NB4 (cell line): ENCODE results near the gene MAGI1.

Source experiments
- MYC ChIP-seq: IDR thresholded peaks from 2 replicates; pipeline ENCODE4 v1.6.1; 2011; ENCODE audit warnings: low read depth, low read length
- POLR2A ChIP-seq: IDR thresholded peaks from 2 replicates; pipeline ENCODE4 v1.6.1; 2011; ENCODE audit warnings: mild to moderate bottlenecking; ENCODE audit not compliant: insufficient read length; ENCODE audit errors: extremely low read depth
- TF ChIP-seq, protein P1 (sequence below): IDR thresholded peaks from one replicate; pipeline ENCODE4 v1.5.1; 2012; ENCODE audit warnings: low read depth, low read length
- TF ChIP-seq, protein P2 (sequence below): IDR thresholded peaks from 2 replicates; pipeline ENCODE4 v1.6.1; 2011; ENCODE audit warnings: low read depth, low read length

DNA sequence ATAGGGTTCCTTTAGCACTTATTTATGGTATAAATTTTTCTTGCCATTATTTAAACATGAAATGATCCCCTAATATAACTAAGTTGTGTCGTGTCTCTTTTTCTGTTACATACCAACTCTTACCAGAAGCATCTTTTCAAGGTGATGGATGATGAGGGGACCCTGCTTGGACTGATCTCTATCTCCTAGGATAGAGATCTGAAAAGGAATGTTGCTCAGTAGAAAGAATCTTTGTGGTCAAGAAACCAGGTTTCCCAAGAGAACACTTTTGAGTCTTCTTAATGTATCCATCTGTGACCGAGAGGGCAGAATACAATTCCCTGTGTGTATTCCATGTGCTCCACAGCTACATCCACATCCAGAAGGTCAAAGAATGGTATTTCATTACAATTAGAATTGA, 409.7 kb downstream of the MAGI1 start:
- TF ChIP-seq POLR2A: no peak
- TF ChIP-seq, protein P1, sequence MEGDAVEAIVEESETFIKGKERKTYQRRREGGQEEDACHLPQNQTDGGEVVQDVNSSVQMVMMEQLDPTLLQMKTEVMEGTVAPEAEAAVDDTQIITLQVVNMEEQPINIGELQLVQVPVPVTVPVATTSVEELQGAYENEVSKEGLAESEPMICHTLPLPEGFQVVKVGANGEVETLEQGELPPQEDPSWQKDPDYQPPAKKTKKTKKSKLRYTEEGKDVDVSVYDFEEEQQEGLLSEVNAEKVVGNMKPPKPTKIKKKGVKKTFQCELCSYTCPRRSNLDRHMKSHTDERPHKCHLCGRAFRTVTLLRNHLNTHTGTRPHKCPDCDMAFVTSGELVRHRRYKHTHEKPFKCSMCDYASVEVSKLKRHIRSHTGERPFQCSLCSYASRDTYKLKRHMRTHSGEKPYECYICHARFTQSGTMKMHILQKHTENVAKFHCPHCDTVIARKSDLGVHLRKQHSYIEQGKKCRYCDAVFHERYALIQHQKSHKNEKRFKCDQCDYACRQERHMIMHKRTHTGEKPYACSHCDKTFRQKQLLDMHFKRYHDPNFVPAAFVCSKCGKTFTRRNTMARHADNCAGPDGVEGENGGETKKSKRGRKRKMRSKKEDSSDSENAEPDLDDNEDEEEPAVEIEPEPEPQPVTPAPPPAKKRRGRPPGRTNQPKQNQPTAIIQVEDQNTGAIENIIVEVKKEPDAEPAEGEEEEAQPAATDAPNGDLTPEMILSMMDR: no peak
- TF ChIP-seq, protein P2, sequence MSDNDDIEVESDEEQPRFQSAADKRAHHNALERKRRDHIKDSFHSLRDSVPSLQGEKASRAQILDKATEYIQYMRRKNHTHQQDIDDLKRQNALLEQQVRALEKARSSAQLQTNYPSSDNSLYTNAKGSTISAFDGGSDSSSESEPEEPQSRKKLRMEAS: no peak
- TF ChIP-seq MYC: no peak
